Measurements from ENCODE around the gene MISP.
A peak's percentile ranks its signal among the peaks of the same experiment; 100 is the strongest.
"Not testable (repeated sequence)": the region's sequence is repeated elsewhere in the genome, so short reads cannot be mapped to it uniquely, and the experiment has no call there.

The MISP gene

GRCh38 chr19:750640-751423, at the start of gene MISP:
Gene MISP, plus strand, starts transcription at chr19:751112. Its CDS starts 5,835 bp downstream, at chr19:756947.
- no peak for DNase-seq (ENCODE audit: low read depth in 2 of 2)

- not testable (repeated sequence) for DNase-seq (ENCODE audit: low read depth in 2 of 2)
Observed at GRCh38 chr19:702847-703246, 48.1 kb upstream of the MISP start.

GRCh38 chr19:703329-703650, 47.6 kb upstream of the MISP start:
- DNase-seq (ENCODE audit: low read depth in 2 of 2): no peak

- peak; percentile 38 to 45 for DNase-seq (ENCODE audit: low read depth in 2 of 2)
Observed at GRCh38 chr19:703651-704446, 47.1 kb upstream of the MISP start.

- no peak for DNase-seq (ENCODE audit: low read depth in 2 of 2)
Observed at GRCh38 chr19:704447-704741, 46.5 kb upstream of the MISP start.

- DNase-seq (ENCODE audit: low read depth in 2 of 2): no peak
Observed at GRCh38 chr19:708154-709143, 42.5 kb upstream of the MISP start, which contains the start of gene PALM. Gene PALM, plus strand, starts transcription at chr19:708935. Its CDS starts 212 bp downstream, at chr19:709147.

GRCh38 chr19:709196-709964, 41.5 kb upstream of the MISP start:
- no peak for DNase-seq (ENCODE audit: low read depth in 2 of 2)

- DNase-seq (ENCODE audit: low read depth in 2 of 2): no peak
Observed at GRCh38 chr19:709965-710571, 40.8 kb upstream of the MISP start.

GRCh38 chr19:710767-711166, 40.1 kb upstream of the MISP start:
- no peak for DNase-seq (ENCODE audit: low read depth in 2 of 2)

GRCh38 chr19:711254-711653, 39.7 kb upstream of the MISP start:
- DNase-seq (ENCODE audit: low read depth in 2 of 2): no peak

GRCh38 chr19:715347-715746, 35.6 kb upstream of the MISP start:
- DNase-seq (ENCODE audit: low read depth in 2 of 2): no peak

- DNase-seq (ENCODE audit: low read depth in 2 of 2): no peak
Observed at GRCh38 chr19:718251-718951, 32.5 kb upstream of the MISP start.

GRCh38 chr19:718991-719512, 31.9 kb upstream of the MISP start:
- DNase-seq (ENCODE audit: low read depth in 2 of 2): no peak

- no peak for DNase-seq (ENCODE audit: low read depth in 2 of 2)
Observed at GRCh38 chr19:719636-720344, 31.1 kb upstream of the MISP start.

- no peak for DNase-seq (ENCODE audit: low read depth in 2 of 2)
Observed at GRCh38 chr19:720345-721160, 30.4 kb upstream of the MISP start.

- DNase-seq (ENCODE audit: low read depth in 2 of 2): no peak
Observed at GRCh38 chr19:722553-723101, 28.3 kb upstream of the MISP start.

- DNase-seq (ENCODE audit: low read depth in 2 of 2): no peak
Observed at GRCh38 chr19:723247-723646, 27.7 kb upstream of the MISP start.

- no peak for DNase-seq (ENCODE audit: low read depth in 2 of 2)
Observed at GRCh38 chr19:723714-724113, 27.2 kb upstream of the MISP start.

Data from stimulated activated CD8-positive, alpha-beta memory T cell treated with anti-CD3 and anti-CD28 coated beads, Interleukin-7, amount 100 ng/mL, for 4 hours (primary cell).